HG02763 (cell line): ENCODE data around the gene NFKBIL1.
"Not testable (repeated sequence)": the region's sequence is repeated elsewhere in the genome, so short reads cannot be mapped to it uniquely, and the experiment has no call there.

Experiments
- ATAC-seq: cut with Tn5 transposase; IDR thresholded peaks from one replicate; pipeline ENCODE4 v1.9.1; 2021; ENCODE audit warnings: mild to moderate bottlenecking, moderate library complexity; ENCODE audit not compliant: unreplicated experiment

Gene NFKBIL1

DNA sequence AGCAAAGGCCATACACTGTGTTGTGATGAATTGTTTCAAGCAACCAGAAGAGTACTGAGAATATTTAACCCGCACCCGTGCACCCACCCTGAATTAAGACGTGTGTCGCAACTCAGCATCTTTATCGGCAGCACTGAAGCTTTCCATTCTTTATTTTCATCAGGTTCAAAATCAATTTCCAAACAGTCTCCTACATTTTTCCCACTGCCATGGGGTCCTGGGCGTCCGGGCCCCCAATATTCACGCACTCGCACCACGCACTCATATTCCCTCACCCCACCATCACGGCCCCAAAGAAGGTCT is 33.0 kb downstream of the NFKBIL1 start:
- no peak for ATAC-seq

DNA sequence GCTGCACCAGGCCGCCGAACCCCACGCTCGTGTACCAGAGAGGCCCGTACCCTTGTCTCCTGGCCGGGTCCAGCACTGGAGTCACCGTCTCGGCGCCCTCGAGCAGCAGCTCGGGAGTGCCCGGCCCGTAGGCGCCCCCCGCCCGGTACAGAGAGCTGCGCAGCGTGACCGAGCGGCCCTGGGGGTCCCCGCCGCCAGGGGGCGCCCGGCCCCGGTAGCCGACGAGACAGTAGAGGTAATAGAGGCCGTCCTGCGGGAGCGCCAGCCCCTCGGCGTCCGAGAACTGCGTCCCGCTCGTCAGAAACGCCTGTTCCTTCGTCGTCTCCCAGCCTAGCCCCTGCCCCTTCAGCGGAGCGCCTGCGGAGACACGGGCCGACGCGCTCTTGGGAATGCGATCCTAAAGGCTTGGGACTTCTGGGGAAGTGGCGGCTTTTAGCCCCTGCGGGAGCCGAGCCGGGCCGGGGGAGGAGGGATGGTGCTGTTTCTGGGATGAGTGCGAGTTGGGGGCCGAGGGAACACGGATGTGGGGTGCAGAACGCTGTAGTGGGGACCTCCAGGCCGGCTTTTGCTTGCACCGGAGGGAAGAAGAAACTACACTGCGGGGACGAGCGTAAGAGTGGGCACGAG is 33.5 kb downstream of the NFKBIL1 start:
- peak; percentile 58 for ATAC-seq

DNA sequence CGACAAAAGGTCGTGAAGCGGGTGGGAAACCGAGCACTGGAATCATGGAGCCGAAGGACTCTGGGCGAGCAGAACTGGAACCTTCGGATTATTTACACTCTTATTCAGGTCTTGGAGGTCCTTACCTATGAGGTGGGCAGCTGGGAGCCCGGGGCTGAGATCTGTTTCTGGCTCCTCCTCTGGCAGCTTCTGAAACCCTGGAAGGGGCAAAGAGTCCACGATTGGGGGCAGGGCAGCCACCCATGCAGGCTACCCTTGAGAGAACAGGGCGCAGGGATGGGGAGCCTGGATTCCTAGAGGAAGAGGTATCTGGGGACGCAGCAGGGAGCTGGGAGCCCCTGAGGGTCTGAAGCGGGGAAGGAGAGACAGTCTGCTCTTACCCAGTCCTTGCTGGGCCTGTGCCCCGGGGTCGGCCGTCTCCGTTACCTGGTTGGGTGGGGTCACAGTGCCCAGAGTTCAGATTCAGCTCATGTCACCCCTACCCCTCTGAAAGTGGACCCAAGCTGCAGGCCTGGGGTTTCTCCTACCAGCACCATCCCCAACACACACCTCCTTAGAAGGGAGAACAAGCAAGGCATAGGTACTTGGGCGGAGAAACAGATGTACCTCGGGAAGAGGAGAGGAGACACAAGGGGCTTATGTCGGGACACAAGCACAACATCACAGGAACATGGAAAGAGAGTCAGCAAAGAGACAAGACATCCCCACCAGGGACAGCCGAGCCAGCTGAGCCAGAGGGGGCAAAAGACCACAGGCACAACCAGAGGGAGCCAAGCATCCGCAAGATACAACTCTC is 34.2 kb downstream of the NFKBIL1 start:
- no peak for ATAC-seq

DNA sequence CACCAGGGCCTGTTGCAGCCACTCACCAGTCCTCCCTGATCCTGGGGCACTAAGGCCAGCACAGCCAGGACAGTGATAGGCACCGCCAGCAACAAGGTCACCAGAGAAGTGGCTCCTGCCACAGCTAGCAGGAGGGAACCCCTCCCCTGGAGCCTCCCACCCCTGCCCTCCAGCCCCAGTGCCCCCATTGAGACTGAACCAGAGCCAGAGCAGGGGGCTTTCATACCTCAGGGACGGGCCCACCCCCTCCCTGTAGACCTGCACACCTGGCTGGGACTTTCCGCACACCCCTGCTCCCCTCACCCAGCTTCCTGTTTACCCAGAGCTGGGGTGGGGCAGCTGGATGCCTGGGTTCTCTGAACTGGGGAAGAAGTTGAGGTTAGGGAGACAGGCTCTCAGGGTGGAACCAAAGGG is 34.8 kb downstream of the NFKBIL1 start, which contains the start of gene LTB:
LTB (minus strand) TSS at position 195 of the 414 bp plus-strand sequence; CDS start at position 188, 7 bp downstream.
- ATAC-seq, result no peak

DNA sequence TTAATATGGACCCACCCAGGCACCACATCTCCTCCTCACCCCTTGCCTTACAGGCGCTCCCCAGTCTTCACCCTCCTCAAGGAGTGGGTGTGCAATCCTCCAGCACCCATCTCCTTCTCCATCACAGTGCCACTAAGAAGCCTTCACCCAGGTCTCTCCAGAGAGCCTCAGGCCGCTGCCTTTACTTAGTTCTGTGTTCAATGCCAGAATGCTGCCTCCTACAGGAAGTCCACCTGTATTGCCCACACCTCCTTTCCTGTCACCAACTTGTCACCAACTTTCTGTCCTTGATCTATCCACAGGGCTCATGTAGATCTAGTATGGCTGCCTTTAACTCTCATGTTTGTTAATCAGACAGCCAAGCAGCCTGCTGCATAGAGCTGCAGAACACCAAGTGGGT is 38.1 kb downstream of the NFKBIL1 start:
- ATAC-seq, result no peak

DNA sequence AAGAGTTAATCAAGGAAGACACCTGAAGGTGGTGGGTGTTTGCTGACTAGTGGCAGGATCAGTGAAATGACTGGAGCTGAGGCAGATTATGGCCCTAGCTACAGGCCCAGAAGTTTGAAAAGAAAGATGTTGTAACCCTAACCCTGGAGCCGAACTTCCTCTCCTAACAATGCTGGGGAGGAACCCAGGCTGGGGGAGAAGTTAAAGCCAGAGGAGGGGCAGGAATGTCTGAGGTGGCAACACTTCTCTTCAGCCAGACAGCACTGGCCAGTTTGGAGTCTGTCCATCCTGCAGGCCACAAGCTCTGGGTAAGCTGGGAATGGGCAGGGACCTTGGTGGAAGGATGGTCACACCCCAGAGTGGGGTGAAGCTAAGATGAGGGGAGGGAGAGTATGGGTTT is 38.6 kb downstream of the NFKBIL1 start, which contains the start of gene LST1:
LST1 (plus strand) TSS at position 270 of the 400 bp plus-strand sequence. CDS start 1,023 bp downstream, outside the sequence.
- no peak for ATAC-seq

DNA sequence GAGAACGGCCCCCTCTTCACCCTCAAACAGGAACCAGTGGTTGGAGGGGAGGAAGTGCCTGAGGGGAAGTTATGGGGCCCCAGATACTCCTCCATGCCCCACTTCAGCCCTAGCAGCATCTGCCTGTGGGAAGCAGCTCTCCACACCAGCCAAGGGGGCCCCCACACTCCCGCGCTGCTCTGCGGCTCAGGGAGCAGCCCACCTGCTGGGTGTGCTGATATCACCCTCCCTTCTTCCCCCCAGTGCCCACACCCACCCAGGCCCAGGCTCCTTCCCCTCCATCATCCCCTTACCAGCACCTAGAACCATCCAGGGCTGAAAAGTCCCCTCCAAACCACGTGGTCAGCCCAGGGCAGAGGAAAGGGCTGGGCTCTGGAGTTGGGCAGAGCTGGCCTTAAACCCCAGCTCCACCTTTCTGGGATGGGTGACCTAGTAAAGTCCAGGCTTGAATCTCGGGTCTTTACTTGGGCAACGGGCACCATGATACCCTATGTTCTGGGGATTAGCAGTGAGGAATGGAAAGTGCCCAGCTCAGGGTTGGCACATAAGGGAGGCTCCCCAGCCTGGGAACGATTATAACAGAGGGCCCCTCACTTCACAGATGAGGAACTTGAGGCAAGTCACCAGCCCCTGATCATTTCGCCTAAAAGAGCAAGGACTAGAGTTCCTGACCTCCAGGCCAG is 39.3 kb downstream of the NFKBIL1 start:
- no peak for ATAC-seq

DNA sequence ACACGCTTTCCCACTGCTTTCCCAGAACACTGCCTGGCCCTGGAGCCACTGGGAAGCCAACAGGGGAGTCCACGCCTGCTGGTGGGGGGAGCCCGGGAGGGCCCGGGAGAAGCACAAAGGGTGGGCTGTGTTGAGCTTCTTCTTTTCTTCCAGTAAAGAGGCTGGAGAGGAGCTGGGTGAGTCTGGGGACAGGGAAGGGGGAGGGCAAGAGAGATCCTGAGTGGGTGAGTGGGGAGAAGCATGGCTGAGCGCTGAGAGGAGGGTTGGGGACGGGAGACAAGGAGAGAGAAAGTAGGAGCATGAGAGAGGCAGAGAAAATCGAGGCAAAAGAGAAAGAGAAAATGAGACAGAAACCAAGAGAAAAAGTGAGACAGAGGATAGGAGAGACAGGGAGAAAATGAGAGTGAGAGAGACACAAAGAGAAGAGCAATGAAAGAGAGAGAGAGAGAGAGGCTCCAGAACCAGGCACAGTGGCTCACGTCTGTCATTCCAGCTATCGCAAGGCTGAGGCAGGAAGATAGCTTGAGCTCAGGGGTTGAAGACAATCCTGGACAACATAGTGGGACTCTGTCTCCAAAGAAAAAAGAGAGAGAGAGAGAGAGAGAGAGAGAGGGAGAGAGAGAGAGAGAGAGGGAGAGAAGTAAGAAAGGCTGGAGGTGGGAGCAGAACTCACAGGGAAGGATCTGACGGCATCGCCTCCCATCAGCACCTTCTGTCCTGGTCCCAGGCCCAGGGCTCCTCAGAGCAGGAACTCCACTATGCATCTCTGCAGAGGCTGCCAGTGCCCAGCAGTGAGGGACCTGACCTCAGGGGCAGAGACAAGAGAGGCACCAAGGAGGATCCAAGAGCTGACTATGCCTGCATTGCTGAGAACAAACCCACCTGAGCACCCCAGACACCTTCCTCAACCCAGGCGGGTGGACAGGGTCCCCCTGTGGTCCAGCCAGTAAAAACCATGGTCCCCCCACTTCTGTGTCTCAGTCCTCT is 40.7 kb downstream of the NFKBIL1 start:
- ATAC-seq, result no peak

DNA sequence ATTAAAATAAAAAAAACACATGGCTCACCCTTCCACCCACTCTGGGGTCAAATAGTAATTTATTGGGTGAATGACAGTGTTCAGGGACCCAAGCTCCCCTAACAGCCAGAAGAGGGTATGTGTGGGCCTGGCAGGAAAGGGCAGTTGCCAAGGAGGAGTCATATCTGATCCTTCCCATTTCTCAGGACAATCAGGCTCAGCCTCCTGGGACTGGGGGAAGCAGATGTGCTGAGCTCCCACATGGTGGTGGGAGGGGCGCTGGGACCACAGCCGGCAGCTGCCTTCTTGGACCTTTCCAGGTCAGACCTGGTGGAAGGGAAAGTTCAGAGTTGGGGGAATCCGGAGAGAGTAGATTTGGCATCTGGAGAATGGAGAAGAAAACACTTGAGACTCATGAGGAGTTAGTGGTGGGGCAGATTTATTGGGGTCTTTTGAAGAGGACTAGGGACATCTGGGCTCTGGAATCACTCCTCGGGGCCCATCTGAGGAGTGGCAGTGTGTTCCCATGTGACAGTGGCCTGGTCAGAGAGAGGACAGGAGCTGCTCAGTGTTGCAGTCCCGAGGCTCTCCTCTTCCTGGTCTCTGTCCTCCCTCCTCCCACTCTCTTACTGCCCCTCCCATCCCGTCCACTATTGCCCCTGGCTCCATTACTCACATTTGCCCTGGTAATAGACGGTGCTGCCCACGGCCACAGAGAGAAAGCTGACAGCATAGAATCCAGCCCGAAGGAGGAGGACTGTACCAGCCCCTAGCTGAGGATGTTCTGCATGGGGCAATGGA is 41.7 kb downstream of the NFKBIL1 start:
- no peak for ATAC-seq

DNA sequence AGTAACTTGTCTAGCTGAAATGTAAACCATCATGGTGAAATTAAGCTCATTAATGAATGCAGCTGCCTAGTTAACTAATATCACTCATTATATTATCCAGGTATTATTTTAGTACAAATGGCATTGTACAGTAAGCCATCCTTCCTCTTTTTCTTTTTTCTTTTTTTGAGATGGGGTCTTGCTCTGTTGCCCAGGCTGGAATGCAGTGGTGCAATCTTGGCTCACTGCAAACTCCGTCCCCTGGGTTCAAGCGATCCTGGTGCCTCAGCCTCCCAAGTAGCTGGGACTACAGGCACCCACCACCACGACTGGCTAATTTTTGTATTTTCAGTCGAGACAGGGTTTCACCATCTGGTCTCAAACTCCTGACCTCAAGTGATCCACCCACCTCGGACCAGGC is 43.3 kb downstream of the NFKBIL1 start:
- not testable (repeated sequence) for ATAC-seq

DNA sequence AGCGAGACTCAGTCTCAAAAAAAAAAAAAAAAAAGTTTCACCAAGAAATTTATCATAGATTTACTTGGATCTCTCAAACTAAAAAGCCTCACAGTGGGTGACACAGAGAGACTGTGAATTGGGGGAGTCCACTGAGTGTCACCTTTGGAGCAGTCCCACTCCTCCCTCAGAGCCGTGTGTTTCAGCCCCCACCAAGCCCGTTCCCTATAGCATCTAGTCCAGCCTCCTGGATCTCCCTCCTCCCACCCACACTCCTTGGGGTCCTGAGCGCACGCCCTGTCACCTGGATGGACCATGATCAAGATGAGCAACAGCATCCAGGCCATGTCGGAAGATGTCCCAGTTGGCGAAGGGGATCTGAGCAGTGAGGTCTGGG is 45.0 kb downstream of the NFKBIL1 start:
- ATAC-seq, result no peak

DNA sequence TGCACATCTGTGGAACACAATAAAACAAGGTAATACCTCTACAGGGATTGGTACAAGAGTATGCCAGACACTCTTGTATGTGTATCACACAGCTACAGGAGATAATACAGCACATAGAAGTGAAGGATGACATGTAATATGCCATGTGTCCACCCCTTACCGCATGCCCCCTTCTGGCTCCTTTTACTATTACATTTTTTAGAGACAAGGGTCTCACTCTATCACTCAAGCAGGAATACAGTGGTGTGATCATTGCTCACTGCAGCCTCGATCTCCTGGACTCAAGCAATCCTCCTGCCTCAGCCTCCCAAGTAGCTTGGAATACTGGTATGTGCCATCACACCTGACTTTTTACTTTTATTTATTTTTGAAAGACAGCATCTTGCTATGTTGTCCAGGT is 49.6 kb downstream of the NFKBIL1 start:
- ATAC-seq, result no peak

DNA sequence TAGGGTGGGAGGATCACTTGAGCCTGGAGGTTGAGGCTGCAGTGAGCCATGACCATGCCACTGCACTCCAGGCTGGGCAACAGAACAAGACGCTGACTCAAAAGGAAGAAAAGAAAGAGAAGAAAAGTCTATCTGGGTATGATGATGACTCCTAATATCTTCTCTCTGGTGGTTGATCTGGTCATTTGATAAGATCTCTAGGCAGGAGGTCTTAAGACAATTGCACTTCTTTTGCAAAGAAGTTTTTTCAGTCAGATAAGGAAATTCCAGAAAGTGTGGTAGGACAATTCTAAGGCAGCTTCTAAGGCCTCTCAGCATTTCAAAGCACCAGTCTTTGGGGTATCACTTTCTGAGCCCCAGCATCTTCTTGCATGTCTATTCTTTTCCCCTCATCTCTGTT is 59.9 kb downstream of the NFKBIL1 start:
- no peak for ATAC-seq
